GM18526 (cell line): Measurements from ENCODE around the gene ADGRD1.

Source experiments
- POLR2A ChIP-seq: IDR thresholded peaks from 3 replicates; pipeline ENCODE4 v1.6.1; 2011; ENCODE audit not compliant: insufficient read length; ENCODE audit errors: extremely low read depth

ADGRD1 gene

GRCh38 chr12:131067981-131068851 is 114.5 kb downstream of the ADGRD1 start:
- no peak for TF ChIP-seq POLR2A

- no peak for TF ChIP-seq POLR2A
These were observed 118.9 kb downstream of the ADGRD1 start for GRCh38 chr12:131072451-131073230.

- TF ChIP-seq POLR2A = no peak
These were observed 120.7 kb downstream of the ADGRD1 start for GRCh38 chr12:131074221-131075083.

GRCh38 chr12:131075194-131075593 is 121.5 kb downstream of the ADGRD1 start:
- TF ChIP-seq POLR2A = no peak

GRCh38 chr12:131075611-131076010 is 121.9 kb downstream of the ADGRD1 start:
- no peak for TF ChIP-seq POLR2A

GRCh38 chr12:131076296-131076695 is 122.6 kb downstream of the ADGRD1 start:
- no peak for TF ChIP-seq POLR2A

GRCh38 chr12:131076791-131077747 is 123.4 kb downstream of the ADGRD1 start:
- no peak for TF ChIP-seq POLR2A

- no peak for TF ChIP-seq POLR2A
These were observed 124.3 kb downstream of the ADGRD1 start for GRCh38 chr12:131077931-131078391.

GRCh38 chr12:131082290-131083194 is 128.8 kb downstream of the ADGRD1 start:
- no peak for TF ChIP-seq POLR2A

- no peak for TF ChIP-seq POLR2A
These were observed 130.8 kb downstream of the ADGRD1 start for GRCh38 chr12:131084341-131085011.

GRCh38 chr12:131085125-131085815 is 131.6 kb downstream of the ADGRD1 start:
- TF ChIP-seq POLR2A = no peak
